ENCODE results near the gene BMP2K.
"Not testable (repeated sequence)": the region's sequence is repeated elsewhere in the genome, so short reads cannot be mapped to it uniquely, and the experiment has no call there.

Gene BMP2K

GRCh38 chr4:78795594-78796416 is 19.7 kb downstream of the BMP2K start:
- not testable (repeated sequence) for DNase-seq

DNA sequence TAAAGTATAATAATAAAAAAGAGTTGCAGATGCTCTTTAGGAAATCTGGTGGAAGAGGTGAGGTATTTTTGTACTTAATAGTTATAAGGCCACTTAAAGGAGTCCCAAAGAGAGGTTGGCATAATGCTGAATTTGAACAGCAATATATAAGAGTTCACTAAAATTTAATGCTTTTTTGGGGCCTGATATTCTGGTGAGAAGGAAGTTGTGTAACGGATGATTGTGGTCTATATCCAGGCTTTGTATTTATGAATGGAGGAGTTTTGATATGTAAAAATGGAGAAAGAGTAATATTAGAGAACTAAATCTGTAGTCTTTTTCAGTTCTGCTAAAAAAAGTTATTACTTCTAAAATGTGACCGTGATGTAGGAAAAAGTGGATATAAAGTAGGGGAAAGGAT is 20.4 kb downstream of the BMP2K start:
- no peak for DNase-seq

DNA sequence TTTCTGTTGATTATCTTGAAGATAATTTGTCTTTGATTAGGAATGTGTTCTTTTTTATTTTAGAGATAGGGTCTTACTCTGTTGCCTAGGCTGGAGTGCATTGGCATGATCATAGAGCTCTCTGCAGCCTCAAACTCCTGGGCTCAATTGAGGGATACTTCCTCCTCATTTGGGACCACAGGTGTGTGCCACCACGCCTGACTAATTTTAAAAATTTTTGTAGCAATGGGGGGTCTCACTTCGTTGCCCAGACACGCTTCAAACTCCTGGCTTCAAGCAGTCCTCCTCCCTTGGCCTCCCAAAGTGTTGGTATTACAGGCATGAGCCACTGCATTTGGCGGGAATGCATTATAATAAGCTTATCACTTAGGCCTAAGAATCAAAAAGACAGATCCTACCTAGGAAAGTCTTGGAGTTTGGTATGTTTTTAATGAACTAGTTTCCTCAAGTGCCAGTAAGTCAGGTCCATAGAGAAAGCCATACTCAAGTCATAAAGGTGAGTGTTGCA is 21.7 kb downstream of the BMP2K start:
- no peak for DNase-seq

DNA sequence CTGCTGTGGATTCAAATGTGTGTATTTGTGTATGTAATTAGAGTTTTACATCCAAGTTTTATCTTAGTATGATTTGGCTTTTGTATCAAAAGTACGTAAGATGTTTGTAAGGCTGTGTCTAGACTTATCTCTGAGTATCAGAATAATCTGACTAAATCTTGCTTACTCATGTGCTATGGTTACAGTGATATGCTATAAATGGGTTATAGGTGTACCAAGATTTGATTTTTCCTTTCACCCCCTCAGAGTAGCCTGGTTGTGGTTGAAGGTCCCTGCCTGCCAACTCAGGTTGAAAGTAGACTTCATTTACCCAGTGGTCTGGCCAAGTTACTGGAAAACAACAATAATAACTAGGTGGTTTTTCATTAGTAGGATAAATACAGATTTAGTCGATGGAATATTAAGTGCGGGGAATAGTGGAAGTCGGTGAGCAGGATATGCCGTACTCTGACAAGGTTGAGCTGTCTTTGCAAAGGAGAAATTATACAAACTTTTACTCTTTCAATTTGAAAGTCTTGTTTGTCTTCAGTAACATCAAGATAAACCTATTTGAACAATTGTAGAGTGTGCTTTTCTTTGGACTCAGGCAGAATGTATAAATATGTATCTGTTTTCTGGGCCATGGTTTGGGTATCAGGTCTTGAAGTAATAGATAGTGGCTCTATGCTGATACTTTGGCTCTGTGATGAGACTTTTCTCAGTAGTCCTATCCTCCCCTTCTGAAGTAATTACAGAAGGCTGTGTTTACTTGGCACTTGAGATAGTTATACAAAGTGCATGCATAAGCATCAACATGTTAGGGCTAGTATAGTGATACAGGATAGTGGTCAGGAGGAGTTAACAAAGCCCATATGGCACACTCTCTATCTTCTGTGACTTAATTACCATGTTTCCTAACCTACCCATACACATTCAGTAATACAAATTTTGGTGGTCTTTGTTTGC is 23.7 kb downstream of the BMP2K start:
- no peak for DNase-seq

DNA sequence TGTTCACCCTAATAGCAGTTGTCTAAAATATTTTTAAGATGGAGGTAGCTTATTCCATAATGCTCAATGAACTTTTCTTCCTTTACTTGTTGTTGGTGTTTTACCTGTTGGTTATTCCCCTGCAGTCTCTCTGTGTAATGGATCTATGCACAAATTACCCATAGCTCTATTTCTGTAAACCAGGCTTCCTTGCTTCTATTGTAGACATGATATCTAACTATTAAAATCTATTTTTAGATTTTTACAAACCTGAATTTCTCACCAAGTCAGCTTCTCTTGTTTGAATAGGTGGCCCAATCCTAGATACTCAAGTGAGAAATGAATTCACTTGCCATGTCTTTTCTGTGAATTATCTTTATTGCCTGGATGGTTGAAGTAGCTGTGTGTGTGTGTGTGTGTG is 24.8 kb downstream of the BMP2K start:
- DNase-seq = no peak

GRCh38 chr4:78803983-78804382 is 27.8 kb downstream of the BMP2K start:
- no peak for DNase-seq

GRCh38 chr4:78806943-78807460 is 30.9 kb downstream of the BMP2K start:
- DNase-seq = peak; percentile 5

DNA sequence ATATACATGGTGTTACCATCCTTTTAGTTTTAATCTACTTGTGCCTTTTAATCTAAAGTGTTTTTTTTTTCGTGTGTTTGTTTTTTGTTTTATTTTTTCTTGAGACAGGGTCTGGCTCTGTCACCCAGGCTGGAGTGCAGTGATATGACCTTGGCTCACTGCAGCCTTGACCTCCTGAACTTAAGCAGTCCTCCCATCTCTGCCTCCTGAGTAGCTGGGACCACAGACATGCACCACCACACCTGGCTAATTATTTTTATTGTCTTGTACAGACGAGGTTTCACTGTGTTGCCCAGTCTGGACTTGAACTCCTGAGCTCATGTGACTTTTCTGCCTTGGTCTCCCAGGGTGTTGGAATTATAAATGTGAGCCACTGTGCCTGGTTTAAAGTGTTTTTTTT is 33.1 kb downstream of the BMP2K start:
- no peak for DNase-seq

GRCh38 chr4:78809928-78810835 is 34.0 kb downstream of the BMP2K start:
- no peak for DNase-seq

GRCh38 chr4:78811034-78811433 is 34.9 kb downstream of the BMP2K start:
- no peak for DNase-seq

GRCh38 chr4:78818530-78819079 is 42.5 kb downstream of the BMP2K start:
- DNase-seq = no peak

- DNase-seq = no peak
Measured at GRCh38 chr4:78824001-78824400, 47.9 kb downstream of the BMP2K start.

DNA sequence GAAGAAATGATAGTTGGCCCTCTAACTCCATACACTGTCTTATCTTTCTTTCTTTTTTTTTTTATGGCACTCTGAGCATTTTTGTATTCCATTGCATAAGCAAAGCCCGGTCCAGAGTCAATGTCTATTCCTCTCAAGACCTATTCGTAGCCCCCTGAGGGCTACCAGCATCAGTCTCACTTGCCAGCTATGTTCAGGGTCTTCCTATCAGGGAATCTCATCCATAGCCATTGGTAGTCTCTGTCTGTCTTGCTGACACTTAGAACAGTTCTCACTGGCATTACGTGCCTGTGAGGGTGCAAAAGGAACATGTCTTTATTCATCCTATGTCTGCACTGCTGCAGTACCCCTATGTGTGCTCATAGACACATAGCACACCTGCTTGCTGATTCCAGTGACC is 51.0 kb downstream of the BMP2K start:
- no peak for DNase-seq

DNA sequence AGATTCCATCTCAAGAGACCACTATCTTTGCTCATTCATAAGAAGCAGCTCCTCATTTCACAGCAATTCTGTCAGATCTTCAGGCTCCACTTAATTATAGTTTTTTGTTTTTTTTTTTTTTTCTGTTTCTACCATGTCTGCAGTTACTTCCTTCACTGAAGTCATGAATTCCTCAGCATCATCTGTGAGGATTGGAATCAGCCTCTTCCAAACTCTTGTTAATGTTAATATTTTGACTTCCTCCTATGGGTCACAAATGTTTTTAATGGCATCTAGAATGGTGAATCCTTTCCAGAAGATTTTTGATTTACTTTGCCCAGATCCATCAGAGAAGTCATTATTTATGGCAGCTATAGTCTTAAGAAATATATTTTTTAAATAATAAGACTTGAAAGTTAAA is 53.1 kb downstream of the BMP2K start:
- DNase-seq = no peak

DNA sequence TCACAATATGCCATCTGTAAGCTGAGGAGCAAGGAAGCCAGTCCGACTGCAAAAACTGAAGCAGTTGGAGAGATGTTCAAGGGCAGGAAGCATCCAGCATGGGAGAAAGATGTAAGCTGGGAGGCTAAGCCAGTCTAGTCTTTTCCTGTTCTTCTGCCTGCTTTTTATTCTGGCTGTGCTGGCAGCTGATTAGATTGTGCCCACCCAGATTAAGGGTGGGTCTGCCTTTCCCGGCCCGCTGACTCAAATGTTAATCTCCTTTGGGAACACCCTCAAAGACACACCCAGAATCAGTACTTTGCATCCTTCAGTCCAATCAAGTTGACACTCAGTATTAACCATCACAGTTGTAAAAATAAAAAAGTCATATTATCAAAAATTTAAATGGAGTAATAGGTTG is 63.5 kb downstream of the BMP2K start:
- not testable (repeated sequence) for DNase-seq

DNA sequence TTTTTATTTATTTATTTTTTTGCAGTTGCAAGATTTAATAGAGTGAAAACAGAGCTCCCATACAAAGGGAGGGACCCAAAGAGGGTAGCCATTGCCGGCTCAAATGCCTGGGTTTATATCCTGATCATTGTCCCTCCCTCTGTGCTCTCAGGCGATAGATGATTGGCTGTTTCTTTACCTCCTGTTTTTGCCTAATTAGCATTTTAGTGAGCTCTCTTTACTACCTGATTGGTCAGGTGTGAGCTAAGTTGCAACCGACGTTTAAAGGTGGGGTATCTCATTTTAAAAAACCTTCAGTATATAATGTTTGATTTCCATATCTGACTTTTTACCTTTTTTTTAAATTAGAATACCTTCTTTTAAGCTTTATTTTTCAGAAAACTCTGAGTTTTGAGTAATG is 64.1 kb downstream of the BMP2K start:
- DNase-seq = not testable (repeated sequence)

DNA sequence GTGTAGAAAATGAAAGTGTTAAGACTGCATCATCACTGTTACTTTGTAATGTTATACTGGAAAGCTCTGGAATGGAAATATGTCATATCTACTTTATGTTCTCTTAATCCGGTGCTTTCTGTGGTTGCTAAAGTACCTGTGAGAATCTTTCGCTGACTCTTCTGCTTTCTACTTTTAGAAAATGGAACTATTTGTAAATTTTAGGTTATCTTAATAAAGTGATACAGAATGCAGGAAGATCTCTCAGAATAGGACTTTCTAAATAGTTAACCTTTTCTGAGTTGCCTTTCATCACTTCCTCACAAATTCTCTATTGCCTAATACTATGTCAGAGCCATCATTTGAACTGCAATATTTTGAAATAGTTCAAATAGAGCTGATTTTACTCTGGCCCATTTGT is 69.3 kb downstream of the BMP2K start:
- no peak for DNase-seq

DNA sequence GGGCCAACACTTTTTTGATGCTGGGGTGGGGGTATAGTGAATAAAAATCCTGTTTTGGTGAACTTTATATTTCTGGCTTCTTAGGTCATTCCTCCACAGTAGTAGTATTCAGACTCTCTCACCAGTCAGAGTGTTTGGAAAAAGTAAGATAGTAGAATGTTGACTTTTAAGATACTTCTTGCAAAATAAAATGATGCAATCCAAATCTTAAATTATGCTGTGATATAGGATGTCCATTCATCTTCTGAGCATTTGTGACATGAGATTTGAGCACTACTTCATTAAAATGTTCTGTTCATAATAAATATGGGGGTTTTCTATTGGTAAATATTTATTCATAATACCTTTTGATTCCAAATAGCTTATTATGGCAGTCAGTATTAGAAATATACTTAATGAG is 70.1 kb downstream of the BMP2K start:
- DNase-seq = peak; percentile 16

DNA sequence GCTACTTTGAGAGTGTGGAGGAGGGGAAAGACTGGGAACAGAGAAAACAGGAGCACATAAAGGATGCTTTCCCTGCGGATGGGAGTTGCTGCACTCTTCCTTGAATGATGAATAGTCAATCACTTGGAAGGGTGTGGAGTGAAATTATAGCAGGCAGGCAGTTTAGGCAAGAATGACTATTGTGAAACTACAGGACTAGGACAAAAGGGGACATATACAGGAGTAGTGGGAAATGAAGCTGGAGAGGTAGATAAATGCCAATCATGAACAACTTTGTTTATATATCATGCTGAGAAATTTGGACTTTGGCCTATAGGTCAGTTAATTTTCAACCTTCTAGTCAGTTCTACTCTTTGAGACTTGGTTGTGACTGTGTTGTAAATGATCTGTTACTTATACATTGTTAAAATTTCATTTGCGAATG is 86.2 kb downstream of the BMP2K start:
- DNase-seq = no peak

GRCh38 chr4:78863254-78863869 is 87.2 kb downstream of the BMP2K start:
- no peak for DNase-seq

- no peak for DNase-seq
Measured at GRCh38 chr4:78863991-78864390, 87.8 kb downstream of the BMP2K start.
